G401.6 (cell line): Measurements from ENCODE around the gene EIPR1.

Experiments used
- FAIRE-seq: peaks from 2 replicates; lab custom pipeline; 2012; peaks lifted over from hg19 to GRCh38; lab: Jason Lieb, UNC

Gene EIPR1

GRCh38 chr2:3146772-3147650 is 230.6 kb downstream of the EIPR1 start:
- FAIRE-seq, result no peak

- FAIRE-seq, result no peak
Observed at GRCh38 chr2:3146175-3146574, 231.4 kb downstream of the EIPR1 start.

- no peak for FAIRE-seq
Observed at GRCh38 chr2:3145471-3146021, 232.1 kb downstream of the EIPR1 start.

GRCh38 chr2:3144856-3145255 is 232.8 kb downstream of the EIPR1 start:
- no peak for FAIRE-seq

- FAIRE-seq, result no peak
Observed at GRCh38 chr2:3143602-3144001, 234.0 kb downstream of the EIPR1 start.

- FAIRE-seq, result no peak
Observed at GRCh38 chr2:3142961-3143571, 234.6 kb downstream of the EIPR1 start.

GRCh38 chr2:3142210-3142609 is 235.4 kb downstream of the EIPR1 start:
- no peak for FAIRE-seq

GRCh38 chr2:3141696-3142095 is 235.9 kb downstream of the EIPR1 start:
- FAIRE-seq, result no peak

- no peak for FAIRE-seq
Observed at GRCh38 chr2:3139906-3140305, 237.7 kb downstream of the EIPR1 start.
